Measurements from ENCODE around the gene NR3C2.

DNA sequence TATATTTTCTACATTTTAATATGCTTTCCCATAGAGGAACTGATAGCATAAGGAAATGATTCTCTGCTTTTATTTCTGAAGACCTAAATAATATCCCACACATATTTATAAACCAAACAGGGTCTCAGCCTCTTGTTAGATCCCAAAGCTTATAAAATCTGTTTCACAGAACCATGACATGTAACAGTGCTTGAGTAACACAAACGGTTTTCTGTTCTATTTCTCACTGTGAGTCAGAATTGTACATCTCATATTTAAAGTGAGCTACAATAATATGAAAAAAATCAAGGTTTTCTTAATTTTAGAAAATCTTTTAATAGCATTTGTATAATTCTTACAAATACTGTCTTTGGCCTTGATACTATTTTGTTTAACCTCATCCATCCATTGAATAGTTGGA is 51.2 kb downstream of the NR3C2 start:
- TF ChIP-seq POLR2A (IDR thresholded peaks at IDR 0.05; ENCODE audit: low read depth, low read length) (no peak), TAF1 (IDR thresholded peaks at IDR 0.05; ENCODE audit: borderline replicate concordance, low read depth, low read length) (no peak), SP1 (IDR thresholded peaks at IDR 0.05; ENCODE audit: low read depth, low read length) (no peak), GABPA (IDR thresholded peaks at IDR 0.05; ENCODE audit: low read depth) (no peak), SUPT20H (IDR thresholded peaks at IDR 0.05; ENCODE audit: borderline replicate concordance, control insufficient read depth, low read depth, low read length) (no peak)
- TF ChIP-seq, protein P1, sequence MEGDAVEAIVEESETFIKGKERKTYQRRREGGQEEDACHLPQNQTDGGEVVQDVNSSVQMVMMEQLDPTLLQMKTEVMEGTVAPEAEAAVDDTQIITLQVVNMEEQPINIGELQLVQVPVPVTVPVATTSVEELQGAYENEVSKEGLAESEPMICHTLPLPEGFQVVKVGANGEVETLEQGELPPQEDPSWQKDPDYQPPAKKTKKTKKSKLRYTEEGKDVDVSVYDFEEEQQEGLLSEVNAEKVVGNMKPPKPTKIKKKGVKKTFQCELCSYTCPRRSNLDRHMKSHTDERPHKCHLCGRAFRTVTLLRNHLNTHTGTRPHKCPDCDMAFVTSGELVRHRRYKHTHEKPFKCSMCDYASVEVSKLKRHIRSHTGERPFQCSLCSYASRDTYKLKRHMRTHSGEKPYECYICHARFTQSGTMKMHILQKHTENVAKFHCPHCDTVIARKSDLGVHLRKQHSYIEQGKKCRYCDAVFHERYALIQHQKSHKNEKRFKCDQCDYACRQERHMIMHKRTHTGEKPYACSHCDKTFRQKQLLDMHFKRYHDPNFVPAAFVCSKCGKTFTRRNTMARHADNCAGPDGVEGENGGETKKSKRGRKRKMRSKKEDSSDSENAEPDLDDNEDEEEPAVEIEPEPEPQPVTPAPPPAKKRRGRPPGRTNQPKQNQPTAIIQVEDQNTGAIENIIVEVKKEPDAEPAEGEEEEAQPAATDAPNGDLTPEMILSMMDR (IDR thresholded peaks at IDR 0.05 in 2 of 3, conservative IDR thresholded peaks at IDR 0.05 in 1 of 3; ENCODE audit: control insufficient read depth in 2 of 3, extremely low read depth in 1 of 3, insufficient read depth in 1 of 3, low read depth in 3 of 3, low read length in 3 of 3) = no peak
- TF ChIP-seq, protein P2, sequence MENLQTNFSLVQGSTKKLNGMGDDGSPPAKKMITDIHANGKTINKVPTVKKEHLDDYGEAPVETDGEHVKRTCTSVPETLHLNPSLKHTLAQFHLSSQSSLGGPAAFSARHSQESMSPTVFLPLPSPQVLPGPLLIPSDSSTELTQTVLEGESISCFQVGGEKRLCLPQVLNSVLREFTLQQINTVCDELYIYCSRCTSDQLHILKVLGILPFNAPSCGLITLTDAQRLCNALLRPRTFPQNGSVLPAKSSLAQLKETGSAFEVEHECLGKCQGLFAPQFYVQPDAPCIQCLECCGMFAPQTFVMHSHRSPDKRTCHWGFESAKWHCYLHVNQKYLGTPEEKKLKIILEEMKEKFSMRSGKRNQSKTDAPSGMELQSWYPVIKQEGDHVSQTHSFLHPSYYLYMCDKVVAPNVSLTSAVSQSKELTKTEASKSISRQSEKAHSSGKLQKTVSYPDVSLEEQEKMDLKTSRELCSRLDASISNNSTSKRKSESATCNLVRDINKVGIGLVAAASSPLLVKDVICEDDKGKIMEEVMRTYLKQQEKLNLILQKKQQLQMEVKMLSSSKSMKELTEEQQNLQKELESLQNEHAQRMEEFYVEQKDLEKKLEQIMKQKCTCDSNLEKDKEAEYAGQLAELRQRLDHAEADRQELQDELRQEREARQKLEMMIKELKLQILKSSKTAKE (IDR thresholded peaks at IDR 0.05; ENCODE audit: low read depth, poor library complexity, severe bottlenecking) = no peak
- TF ChIP-seq, protein P3, sequence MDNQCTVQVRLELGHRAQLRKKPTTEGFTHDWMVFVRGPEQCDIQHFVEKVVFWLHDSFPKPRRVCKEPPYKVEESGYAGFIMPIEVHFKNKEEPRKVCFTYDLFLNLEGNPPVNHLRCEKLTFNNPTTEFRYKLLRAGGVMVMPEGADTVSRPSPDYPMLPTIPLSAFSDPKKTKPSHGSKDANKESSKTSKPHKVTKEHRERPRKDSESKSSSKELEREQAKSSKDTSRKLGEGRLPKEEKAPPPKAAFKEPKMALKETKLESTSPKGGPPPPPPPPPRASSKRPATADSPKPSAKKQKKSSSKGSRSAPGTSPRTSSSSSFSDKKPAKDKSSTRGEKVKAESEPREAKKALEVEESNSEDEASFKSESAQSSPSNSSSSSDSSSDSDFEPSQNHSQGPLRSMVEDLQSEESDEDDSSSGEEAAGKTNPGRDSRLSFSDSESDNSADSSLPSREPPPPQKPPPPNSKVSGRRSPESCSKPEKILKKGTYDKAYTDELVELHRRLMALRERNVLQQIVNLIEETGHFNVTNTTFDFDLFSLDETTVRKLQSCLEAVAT (IDR thresholded peaks at IDR 0.05) = no peak
- TF ChIP-seq, protein P4, sequence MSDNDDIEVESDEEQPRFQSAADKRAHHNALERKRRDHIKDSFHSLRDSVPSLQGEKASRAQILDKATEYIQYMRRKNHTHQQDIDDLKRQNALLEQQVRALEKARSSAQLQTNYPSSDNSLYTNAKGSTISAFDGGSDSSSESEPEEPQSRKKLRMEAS (IDR thresholded peaks at IDR 0.05; ENCODE audit: low read depth, low read length) = no peak
